HG02973 (cell line): ENCODE data around the gene MYO3A.

Experiments used
- ATAC-seq: cut with Tn5 transposase; IDR thresholded peaks from one replicate; pipeline ENCODE4 v1.9.1; 2021; ENCODE audit warnings: moderate library complexity; ENCODE audit not compliant: unreplicated experiment

The MYO3A gene

DNA sequence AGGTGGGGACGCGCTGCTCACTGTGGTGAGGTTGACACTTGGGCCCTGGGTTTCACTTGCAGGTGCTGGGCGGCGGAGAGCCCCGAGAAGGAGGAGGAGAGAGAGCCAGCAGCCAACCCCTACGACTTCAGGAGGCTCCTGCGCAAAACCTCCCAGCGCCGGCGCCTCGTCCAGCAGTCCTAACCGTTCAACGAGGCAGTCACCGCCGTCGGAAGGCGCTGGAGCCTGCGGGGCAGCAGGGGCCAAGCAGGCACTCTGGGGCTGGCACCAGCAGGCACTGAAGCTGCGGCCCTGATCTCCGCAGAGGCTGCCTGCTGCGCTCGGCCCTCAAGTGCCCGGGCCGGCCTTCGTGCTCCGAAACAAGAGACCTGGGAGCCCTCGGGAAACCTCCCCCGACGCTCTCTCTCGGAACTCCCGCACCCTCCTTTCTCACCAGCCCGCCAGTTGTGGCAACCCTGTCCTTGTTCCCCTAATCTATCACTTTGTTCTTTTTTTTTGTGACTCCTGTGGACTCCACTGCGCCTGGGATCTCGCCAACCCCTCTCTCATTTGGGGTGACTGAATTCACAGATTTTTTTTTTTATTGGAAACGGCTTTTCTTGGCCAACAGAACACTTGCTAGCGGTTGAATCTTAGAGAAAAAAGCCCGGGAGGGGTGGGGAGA, 277.9 kb downstream of the MYO3A start:
- ATAC-seq, result no peak

DNA sequence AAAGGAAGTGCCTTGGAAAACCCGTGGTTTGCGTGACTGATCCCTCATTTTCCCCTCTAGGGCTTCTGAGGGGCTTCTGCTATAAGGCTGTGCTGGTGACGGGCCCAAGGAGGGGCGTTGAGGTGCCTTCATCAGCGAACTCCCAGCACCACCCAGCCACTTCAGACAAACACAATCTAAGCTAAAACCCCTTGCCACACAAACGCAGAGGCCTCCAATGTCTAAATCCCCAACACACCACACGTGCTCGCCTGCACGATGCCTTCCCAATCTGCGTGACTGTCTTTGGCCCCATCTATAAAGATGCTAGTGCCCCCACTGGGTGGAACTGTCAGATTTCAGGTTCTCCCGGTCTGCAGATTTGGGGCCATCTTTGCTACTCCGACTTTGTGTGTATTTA, 278.5 kb downstream of the MYO3A start:
- no peak for ATAC-seq

DNA sequence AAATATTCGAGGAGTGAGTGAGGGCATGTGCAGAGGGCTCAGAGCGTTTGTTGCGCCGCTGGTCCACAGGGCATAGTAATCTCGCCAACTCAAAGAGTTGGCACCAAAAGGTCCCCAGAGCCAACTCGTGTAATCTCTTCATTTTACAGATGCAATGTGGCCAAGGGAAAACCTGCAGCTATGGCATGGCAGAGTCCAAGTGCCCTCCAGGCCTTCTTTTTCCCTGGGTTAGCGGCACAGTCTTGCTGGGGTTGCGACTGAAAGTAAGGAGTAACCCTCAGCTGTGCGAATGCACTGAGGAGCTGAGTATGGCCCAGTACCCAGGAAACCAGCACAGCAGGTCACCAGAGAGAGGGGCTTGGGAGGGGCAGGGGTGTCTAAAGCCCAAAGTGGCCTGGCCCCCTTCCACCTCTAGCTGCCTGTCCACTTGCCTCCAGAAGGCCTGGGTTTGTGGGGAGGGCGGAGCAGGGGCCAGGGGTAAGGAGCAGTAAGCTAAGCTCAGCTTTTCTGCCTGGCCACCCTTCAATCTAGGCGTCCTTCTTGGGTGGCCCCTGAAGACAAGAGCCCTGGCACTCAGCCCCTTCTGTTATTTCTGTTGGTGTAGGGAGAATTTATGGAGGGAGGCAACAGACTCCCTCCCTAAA, 279.2 kb downstream of the MYO3A start:
- ATAC-seq, result no peak

DNA sequence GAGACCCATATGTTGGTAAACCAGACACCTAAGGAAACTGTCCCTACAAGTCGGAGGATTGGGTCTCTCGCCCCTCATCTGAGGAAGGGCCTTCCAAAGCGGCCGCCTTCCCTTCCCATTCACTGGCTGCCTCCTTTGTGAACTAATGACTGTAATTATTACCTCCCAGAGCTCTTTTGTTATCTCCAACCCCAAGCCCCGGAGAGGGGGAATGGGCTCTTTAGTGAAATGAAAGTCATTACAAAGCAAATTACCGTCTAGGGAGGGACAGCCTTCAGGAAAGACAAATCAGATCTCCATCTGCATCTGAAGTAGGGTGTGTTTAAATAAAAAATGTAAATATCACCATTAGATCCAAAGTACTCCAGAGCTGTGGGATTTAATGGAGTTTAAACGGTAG, 280.0 kb downstream of the MYO3A start:
- ATAC-seq, result no peak

DNA sequence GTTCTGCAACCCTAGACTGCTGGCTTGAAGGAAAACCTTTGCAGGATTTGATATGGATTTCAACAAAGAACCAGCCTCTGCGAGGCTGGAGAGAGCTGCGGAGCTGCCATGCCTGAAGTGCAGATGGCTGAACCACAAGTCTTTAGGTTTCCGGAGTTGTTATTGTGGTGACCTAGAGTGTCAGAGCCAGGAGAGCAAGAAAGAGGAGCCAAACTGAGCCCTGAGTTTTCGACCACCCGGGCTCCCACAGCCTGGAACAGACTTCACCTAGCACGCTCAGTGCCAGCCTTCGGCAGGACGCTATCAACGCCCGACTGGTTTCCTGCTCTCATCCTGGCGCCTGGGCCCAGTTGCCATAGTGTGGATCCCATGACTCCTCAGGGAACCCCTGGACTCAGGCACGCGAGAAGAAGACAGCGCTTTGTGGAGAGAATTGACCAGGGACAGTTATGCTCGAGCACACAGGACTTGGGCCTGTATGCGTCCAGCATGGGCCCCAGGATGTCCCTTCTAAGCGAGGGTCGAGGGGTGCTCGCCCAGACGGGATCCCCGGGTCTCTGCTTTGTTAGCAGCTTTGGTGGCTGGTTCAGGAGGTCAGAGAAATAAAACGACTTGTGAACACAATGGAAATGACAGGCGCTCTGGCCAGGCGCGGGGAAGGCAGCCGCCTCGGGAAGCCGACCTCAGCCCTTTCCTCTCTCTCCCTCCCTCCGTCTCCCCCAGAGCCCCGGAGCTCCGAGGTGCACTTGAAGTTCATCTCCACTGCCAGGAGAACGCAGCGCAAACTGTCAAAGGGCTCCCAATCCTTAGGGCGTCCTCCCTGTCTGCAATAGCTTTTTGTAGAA, 280.7 kb downstream of the MYO3A start:
- no peak for ATAC-seq

DNA sequence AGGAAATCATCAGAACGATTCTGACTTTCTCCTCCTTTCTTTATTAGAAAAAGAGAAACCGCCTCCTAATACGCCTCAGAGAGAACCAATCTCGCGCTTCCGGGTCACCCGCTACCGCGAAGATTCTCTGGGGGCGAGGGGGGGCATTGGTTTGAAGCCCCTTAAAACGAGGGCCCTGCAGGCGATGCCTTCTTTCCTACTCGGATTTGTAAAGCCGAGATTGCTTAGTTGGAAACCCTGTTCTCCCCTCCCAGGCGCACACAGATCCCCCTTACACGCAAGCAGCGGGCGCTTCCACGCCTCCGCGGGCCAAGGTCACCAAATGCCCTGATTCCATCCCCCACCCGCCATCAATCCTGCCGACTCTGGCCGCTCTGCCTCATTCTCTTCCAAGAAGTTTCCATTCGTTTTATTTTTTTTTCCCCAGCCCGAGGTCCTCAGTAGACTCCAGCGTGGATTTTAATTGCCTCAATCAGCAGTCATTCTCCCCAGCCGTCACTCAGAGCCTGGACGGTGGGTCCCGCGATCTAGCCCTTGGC, 281.4 kb downstream of the MYO3A start:
- no peak for ATAC-seq

DNA sequence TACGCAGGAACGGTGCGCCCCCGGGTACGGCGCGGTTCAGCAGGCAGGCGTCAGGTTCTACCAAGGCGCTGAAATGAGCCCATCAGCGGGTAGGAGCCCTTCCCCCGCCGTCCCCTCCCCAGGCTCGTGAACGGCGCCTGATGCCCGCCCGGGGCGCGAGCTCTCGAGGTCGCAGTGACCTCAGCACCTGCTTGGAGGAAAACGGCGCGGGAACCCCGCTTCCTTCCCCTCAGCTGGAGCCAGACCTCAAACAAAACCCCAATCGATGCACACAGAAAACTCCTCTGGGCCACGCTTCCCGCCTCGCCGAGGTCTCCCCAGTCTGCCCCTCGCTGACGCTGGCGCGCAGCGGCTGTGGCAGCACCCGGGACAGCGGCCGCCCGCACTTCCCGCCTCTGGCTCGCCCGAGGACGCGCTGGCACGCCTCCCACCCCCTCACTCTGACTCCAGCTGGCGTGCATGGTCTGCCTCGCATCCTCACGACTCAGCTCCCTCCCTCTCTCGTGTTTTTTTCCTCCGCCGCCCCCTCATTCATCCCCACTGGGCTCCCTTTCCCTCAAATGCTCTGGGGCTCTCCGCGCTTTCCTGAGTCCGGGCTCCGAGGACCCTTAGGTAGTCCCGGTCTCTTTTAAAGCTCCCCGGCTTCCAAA, 282.0 kb downstream of the MYO3A start:
- ATAC-seq, result no peak

DNA sequence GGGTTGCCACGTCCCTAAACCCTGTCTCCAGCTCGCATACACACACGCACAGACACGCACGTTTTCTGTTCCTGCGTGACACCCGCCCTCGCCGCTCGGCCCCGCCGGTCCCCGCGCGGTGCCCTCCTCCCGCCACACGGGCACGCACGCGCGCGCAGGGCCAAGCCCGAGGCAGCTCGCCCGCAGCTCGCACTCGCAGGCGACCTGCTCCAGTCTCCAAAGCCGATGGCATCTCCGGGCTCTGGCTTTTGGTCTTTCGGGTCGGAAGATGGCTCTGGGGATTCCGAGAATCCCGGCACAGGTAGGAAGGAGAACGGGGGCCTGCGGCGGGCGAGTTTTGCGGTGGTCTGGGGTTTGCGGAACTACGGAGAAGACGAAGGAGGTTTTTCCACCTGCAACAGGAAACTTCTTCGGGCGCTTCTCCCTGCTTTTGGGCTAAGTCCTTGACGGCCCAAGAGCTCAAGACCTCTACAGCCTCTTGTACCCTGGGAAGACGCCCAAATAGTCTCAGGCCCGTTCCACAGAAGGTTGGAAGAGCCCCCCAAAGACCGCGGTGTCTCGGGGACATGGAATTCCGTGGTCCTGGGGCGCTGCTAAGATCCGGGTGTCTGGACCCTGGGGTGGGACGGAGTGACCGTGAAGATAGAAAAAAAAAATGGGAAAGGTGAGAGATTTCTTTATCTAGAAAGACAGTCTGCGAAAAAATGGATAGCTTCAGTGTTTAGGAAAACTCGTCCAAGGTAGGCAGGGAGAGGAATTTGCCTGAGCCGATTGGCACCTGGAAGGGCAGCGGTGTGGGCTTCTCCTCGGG, 282.8 kb downstream of the MYO3A start, which contains the start of gene GAD2:
Gene GAD2, plus strand, starts transcription at position 190 of the 811 bp plus-strand sequence. Its CDS starts 36 bp downstream, at position 226.
- ATAC-seq, result no peak

DNA sequence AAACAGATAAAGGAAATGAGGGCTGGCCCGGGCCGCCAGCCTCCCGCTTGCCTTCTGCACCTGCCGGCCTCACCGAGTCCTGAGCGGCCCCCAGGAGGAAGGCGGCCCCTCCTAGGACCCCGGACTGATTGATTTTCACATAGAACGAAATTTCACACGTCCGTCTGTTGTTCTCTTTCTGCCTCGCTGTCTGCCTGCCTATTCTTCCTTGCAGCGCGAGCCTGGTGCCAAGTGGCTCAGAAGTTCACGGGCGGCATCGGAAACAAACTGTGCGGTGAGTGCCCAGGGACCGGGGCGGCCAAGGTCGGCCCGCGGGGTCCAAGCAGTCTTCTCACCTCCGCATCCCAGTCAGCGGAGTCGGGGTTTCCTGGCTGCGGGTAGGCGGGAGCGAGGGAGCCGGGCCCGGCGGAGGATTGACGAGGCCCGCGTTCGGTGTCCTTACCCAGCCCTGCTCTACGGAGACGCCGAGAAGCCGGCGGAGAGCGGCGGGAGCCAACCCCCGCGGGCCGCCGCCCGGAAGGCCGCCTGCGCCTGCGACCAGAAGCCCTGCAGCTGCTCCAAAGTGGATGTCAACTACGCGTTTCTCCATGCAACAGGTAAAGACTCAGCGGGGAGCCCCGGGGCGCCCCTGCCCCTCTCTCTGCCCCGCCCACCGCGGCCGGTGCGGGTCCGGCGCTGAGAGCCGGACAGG, 283.5 kb downstream of the MYO3A start:
- no peak for ATAC-seq

DNA sequence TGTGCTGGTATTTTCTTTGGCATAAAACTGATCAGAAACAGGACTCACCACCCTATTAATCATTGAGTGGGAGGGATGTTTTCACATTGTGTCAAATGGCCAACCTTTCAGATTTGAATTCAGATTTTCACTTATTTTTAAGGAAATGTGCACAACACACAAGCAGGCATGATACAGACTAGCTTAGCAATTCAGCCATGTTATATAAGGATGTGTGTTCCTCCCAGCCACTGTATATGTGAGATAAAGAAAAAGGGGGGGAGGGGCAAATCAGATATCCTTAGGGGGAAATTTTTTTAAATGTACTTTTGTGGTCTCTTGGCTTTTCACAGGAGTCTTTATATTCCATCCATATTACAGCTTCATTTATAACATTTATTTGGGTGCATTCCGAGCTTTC, 285.6 kb downstream of the MYO3A start:
- ATAC-seq, result no peak

DNA sequence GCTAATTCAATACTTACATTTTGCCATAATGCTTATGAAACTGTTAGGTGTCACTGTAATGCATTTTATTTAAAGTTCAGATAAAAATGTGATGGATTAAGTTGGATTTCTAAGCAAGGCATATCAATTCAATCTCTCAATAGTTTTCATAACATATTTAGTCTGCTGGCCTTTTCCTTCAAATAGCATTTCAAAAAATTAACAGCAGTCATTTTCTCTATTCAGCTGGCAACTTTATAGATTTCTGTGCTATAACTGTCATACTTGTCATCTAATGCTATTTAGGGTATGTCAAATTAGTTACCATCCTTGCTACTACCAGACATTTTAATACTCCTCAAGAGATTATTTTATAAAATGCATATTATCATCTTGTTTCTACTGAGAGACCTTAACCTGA, 286.9 kb downstream of the MYO3A start:
- no peak for ATAC-seq

DNA sequence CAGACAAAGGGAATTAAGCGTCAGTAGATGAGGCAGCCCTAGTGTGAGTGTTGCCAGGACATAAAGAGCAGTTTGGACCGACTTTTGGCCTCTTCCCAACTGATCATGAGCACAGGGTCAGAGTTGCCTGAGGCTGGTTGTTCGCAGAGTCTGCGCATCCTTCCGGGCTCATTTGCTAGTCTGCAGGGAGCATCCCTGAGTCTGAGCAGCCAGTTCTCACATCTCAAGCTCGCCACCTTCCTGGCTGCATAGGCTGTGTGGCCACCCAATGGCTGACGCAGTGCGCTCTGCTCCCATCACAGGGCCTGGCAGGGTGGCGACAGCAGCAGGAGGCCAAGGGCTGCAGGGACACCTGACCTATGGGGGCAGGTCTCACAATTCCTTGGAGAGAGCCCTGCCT, 287.5 kb downstream of the MYO3A start:
- ATAC-seq, result no peak

DNA sequence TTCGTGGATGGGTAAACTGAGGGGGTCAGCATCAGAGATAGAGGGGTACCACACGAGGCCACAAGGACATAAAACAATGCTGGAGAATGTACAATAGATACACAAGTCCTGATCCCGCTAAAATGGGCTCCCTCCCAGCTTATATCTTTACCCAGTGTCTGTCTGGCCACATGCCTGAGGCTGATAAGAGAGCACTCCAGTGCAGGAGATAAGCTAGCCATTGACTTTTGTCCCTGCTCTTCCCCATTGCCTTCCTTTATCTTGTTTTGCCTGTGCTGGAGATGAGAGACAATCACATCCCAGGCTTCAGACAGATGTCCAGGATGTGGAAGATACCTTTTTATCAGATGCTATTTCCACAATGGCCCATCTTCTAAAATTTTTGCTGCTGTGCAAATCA, 288.5 kb downstream of the MYO3A start:
- ATAC-seq, result no peak

DNA sequence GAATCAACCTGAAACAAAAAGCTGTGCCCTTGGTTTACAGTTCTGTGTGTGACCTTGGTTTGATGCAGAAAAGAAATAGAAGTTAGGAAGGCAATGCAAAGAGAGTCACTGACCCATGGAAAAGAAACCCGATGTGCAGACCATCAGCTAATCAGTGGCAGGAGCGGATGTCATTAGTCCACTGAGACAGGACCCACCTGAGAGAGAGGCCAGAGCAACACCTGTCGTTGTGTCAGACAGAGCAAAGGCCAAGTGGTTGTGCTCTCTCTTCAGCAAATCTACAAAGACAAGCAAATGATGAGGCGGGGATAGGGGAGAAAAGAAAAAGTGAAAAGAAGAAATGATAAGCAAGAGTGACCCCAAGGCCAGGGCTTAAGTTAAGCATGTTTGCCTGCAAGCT, 291.3 kb downstream of the MYO3A start:
- ATAC-seq, result no peak

DNA sequence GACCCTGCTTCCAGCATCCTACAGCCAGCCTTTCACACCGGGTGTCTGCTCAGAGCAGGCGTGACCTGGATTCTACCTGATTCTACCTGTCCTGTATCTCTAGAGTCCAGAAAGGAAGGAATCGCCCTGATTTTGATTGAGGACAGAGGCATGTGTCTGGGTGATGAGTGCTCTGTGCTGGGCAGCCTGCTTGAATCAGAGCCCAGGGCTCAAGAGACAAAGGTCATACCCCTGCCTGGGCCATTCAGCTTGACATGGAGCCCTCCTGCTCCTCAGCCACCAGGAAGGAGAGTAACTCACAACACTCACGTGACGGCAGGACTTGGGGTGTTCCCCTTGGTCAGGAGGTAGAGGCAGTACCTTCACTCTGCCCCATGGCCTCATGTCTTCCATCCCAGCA, 293.8 kb downstream of the MYO3A start:
- ATAC-seq, result no peak

DNA sequence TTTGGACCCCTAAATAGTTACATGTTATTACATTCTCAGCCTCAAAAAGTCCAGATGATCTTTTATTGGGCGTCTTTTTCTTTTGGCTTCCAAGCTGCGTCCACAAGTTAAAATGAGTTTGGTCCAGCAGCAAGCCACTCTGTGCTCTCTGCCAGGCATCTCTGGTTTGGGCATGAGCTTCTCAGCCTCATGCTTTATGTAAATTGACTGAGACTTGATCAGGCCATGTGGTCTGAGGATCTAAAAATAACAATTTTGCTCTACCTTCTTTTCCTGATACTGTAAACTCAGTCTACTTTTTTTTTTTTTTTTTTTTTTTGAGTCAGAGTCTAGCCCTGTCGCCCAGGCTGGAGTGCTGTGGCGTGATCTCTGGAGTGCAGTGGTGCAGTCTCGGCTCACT, 298.1 kb downstream of the MYO3A start:
- no peak for ATAC-seq

DNA sequence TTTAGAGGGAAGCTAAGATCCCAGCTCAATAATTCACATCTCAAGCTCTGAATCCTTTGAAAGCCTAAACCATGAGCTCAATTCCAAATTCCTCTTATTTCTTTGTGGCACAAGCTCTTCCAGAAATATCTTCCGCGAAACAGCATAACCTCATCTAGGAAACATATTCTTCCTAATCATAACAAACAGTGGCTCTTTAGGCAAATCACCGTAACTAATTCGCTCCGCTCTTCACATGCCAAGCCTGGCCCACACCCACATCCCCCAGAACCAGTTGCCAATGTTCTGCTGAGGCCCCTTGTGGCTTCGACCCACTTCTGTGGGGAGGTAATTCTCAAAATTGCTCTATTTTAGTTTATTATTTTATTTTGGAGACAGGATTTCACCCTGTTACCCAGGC, 301.7 kb downstream of the MYO3A start:
- no peak for ATAC-seq

DNA sequence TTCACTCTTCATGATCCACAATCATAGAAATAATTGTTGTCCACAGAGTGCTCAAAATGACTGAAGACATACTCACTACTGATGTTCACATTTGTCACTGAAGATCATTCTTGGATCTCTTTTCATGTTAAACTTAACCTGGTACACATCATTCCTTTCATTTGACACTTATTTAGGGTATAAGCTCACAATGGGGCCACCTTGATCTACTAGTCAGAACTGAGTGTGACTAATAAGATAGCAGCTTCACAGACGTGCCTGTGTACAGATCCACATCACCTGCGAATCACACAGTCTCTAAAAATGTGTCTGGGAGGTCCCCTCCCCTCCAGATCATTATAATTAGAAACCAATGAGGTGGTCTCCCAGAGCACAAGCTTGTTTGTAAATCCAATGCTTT, 304.3 kb downstream of the MYO3A start:
- no peak for ATAC-seq

DNA sequence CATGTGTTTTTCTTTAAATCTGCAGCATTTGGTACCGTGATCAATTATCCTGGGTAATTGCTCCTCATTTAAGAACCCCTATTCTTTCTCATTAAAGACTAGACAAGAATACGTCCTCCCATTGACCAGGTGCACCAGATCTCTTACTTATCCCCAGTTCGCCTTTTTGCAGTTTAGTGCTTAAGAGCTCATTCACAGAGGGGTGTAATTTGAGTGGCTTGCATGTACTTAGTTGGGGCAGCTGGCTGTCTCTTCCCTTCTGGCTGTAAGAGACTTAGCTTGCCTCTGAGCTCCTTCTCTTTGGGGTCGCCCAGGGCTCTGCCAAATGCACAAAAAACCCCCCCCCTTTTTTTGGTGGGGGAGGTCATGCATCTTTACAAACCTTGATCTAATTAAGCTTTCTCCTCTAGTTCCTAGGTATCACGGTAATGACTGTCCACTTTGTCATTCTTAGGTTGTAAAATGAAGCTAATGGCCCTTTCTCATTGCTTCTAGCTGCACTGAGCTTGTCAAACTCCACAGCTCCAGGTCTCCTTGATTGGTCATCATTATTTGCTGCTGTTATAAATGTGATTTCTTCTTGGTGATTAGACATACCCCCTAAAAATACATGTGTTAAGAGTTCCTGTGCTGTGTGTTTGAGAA, 308.8 kb downstream of the MYO3A start:
- ATAC-seq, result no peak
